22Rv1 (cell line): ENCODE results near the gene NLGN3.

Experiments
- ZFX ChIP-seq: fragments of 450-650 bp; IDR thresholded peaks from 2 replicates; pipeline ENCODE4 v1.6.1; 2017; ENCODE audit warnings: antibody characterized with exemption, borderline replicate concordance
- TF ChIP-seq, protein P1 (sequence below): fragments of 450-650 bp; IDR thresholded peaks from 2 replicates; pipeline ENCODE4 v1.5.1; 2017; ENCODE audit warnings: mild to moderate bottlenecking

DNA sequence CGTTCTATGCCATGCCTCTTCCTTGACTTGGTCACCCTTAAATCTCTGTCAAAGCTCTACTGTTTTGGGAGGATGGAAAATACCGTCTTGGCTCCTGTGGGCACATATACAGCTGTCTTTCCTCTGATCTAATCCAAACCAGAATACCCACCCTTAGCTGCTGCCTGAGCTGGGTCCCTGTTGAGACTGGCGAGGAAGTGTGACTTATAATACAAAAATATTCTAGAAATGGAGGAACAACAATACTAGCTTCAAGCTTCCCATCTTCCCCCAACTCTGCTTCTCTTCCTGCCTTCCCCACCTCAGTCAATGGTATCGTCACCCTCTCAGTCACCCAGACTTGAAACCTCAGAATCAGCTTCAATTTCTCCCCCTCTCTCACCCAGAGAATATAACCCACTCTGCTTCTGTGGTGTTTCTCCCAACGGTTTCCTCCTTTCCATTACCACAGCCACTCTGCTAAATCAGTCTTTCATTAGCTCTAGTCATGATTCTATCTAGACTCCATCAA is 32.7 kb upstream of the NLGN3 start:
- TF ChIP-seq, protein P1, sequence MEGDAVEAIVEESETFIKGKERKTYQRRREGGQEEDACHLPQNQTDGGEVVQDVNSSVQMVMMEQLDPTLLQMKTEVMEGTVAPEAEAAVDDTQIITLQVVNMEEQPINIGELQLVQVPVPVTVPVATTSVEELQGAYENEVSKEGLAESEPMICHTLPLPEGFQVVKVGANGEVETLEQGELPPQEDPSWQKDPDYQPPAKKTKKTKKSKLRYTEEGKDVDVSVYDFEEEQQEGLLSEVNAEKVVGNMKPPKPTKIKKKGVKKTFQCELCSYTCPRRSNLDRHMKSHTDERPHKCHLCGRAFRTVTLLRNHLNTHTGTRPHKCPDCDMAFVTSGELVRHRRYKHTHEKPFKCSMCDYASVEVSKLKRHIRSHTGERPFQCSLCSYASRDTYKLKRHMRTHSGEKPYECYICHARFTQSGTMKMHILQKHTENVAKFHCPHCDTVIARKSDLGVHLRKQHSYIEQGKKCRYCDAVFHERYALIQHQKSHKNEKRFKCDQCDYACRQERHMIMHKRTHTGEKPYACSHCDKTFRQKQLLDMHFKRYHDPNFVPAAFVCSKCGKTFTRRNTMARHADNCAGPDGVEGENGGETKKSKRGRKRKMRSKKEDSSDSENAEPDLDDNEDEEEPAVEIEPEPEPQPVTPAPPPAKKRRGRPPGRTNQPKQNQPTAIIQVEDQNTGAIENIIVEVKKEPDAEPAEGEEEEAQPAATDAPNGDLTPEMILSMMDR: no peak
- no peak for TF ChIP-seq ZFX
